ENCODE measurements around the gene SLC20A1. TPM values are rescaled to one million over a fixed set of nuclear protein-coding genes. Genes with fewer than 3 reads are reported as not detected.

Gene SLC20A1, protein sequence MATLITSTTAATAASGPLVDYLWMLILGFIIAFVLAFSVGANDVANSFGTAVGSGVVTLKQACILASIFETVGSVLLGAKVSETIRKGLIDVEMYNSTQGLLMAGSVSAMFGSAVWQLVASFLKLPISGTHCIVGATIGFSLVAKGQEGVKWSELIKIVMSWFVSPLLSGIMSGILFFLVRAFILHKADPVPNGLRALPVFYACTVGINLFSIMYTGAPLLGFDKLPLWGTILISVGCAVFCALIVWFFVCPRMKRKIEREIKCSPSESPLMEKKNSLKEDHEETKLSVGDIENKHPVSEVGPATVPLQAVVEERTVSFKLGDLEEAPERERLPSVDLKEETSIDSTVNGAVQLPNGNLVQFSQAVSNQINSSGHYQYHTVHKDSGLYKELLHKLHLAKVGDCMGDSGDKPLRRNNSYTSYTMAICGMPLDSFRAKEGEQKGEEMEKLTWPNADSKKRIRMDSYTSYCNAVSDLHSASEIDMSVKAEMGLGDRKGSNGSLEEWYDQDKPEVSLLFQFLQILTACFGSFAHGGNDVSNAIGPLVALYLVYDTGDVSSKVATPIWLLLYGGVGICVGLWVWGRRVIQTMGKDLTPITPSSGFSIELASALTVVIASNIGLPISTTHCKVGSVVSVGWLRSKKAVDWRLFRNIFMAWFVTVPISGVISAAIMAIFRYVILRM
- 66.0 and 96.3 TPM in 2 replicates for total RNA-seq

DNA sequence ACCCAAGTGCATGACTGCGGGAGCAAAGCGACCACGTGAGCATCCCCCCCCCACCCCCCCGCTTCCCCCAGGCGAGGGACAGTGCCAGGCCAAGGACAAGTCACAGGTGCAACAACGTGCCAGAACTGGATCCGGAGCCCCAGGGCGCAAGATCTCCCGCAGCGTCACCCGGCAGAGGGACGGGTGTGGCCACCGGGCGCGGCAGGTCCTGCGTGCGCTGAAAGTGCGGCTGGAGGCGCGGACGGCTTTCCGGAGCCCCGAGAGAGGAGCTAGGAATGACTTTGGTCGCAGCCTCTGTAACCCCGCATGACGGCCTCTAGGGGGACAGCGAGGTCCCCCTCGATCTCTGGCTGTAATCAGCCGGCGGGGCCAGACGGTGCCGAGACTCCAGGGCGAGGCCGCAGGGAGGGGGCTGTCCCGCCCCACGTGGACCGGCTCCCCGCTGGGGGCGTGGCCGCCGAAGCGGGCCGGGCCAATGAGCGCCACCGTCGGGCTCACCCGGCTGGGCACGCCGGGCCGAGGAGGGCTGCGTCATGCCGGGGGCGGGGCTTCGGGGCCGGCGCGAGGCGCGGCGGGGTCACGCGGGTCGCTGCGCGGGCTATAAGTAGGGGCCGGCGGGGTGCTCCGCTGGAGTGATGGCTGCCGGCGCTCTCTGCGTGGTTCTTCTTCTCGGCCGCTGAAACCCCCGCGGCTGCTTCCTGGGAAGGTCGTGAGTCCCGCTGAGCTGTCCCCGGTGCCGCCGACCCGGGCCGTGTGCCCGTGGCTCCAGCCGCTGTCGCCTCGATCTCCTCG lies at the start of gene SLC20A1:
SLC20A1 (plus strand) TSS at position 630 of the 792 bp plus-strand sequence. CDS start 890 bp downstream, outside the sequence.
- peak within 1 kb of the TSS; percentile 94 for H3K4me3 ChIP-seq (ENCODE audit: low read depth, low read length)
- peak; percentile 92 for DNase-seq (ENCODE audit: low read depth)
- TF ChIP-seq, protein P1, sequence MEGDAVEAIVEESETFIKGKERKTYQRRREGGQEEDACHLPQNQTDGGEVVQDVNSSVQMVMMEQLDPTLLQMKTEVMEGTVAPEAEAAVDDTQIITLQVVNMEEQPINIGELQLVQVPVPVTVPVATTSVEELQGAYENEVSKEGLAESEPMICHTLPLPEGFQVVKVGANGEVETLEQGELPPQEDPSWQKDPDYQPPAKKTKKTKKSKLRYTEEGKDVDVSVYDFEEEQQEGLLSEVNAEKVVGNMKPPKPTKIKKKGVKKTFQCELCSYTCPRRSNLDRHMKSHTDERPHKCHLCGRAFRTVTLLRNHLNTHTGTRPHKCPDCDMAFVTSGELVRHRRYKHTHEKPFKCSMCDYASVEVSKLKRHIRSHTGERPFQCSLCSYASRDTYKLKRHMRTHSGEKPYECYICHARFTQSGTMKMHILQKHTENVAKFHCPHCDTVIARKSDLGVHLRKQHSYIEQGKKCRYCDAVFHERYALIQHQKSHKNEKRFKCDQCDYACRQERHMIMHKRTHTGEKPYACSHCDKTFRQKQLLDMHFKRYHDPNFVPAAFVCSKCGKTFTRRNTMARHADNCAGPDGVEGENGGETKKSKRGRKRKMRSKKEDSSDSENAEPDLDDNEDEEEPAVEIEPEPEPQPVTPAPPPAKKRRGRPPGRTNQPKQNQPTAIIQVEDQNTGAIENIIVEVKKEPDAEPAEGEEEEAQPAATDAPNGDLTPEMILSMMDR (IDR thresholded peaks at IDR 0.05; ENCODE audit: insufficient read depth, low read depth, low read length) = peak; percentile 33

DNA sequence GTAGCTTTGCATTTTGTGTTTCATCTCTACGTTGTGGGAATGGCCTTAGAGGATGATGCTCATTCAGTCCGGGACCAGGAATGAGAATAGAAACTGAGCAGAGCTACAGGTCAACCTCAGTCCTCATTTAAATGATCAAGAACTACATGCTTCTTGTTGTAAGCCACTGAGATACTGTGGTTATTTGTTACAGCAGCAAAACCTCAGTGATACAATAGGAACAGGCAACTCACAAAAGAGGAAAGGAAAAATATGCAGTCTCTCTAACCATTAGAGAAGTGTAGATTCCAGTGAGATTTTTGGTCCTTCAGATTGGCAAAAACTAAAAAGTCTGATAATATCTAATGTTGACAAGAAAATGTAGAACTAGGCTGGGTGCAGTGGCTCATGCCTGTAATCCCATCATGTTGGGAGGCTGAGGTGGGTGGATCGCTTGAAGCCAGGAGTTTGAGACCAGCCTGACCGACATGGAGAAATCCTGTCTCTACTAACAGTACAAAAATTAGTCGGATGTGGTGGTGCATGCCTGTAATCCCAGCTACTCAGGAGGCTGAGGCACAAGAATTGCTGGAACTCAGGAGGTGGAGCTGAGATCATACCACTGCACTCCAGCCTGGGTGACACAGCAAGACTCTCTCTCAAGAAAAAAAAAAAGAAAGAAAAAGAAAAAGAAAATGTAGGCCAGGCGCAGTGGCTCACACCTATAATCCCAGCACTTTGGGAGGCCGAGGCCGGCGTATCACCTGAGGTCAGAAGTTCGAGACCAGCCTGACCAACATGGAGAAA lies 48.0 kb upstream of the SLC20A1 start:
- no peak overlapping the region for H3K4me3 ChIP-seq (ENCODE audit: low read depth, low read length)
- TF ChIP-seq, protein P1 (IDR thresholded peaks at IDR 0.05; ENCODE audit: insufficient read depth, low read depth, low read length) = no peak
- DNase-seq (ENCODE audit: low read depth) = no peak

DNA sequence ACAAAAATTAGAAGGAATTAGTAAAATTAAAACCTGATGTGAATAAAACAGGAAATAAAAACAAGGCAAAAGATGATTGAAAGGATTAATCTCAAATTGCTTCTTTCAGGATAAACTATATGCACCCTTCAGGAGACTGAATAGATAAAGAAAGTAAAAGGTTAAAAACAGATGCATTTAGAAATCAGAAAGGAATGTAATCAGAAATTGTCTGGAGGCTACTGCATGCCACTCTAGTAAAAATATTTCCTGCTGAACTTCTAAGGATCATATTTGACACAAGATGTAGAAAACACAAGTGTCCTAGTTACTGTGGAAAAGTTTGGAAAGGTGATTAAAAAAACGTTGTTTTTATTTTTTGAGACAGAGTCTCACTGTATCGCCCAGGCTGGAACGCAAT lies 45.1 kb upstream of the SLC20A1 start:
- TF ChIP-seq, protein P1 (IDR thresholded peaks at IDR 0.05; ENCODE audit: insufficient read depth, low read depth, low read length) = no peak
- no peak overlapping the region for H3K4me3 ChIP-seq (ENCODE audit: low read depth, low read length)
- no peak for DNase-seq (ENCODE audit: low read depth)

DNA sequence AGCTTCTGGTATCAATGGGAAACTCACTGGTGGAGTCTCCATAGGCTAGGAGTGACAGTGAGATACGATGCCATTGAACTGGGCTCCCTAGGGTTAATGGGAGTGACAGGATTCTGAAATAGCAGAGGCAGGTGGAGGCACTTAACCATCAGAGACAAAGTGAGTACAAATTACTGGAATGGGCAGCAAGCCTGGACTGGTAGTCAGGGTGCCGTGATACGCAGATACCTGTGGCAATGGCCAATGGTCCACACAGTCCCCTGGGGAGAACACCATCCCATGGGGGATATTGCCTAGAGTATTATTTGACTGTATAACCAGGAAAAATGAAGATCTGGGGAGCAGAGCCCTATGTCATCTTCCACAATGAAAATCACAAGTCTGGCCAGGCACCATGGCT lies 44.0 kb upstream of the SLC20A1 start:
- H3K4me3 ChIP-seq (ENCODE audit: low read depth, low read length) = no peak overlapping the region
- TF ChIP-seq, protein P1 (IDR thresholded peaks at IDR 0.05; ENCODE audit: insufficient read depth, low read depth, low read length) = no peak
- no peak for DNase-seq (ENCODE audit: low read depth)

DNA sequence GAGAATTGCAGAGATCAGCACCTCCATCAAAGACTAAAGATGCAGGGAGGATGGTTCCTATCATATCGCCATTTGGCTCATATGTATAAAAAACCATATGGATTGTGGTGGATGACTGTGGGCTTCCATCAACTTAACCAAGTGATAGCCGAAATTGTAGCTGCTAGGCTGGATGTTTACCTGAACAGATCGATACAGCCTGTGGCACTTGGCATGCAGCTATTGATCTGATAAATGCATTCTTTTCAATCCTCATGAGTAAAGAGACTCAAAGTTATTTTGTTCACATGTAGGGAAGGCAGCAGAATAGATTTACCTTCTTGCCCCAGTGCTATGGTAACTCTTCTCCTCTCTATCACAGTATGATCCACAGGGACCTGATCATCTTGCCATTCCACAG lies 42.8 kb upstream of the SLC20A1 start:
- TF ChIP-seq, protein P1 (IDR thresholded peaks at IDR 0.05; ENCODE audit: insufficient read depth, low read depth, low read length) = no peak
- H3K4me3 ChIP-seq (ENCODE audit: low read depth, low read length) = no peak overlapping the region
- DNase-seq (ENCODE audit: low read depth) = no peak

DNA sequence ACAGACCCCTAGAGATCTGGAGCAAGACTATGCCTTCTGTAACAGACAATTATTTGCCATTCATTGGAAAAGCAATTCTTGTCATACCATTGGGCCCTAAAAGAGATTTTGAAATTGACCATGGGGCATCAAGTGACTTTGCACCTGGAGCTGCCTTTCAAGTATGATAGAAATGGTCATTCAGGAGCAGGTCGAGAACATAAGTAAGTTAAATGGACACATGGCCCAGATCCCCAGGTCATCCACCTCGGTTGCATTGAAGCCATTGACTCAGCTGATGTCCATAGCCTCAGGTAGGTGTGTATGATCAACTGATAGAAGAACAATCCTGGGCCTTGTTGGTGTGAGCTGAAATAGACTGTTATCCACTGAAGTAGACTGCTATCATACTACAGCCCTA lies 42.0 kb upstream of the SLC20A1 start:
- DNase-seq (ENCODE audit: low read depth) = no peak
- TF ChIP-seq, protein P1 (IDR thresholded peaks at IDR 0.05; ENCODE audit: insufficient read depth, low read depth, low read length) = no peak
- H3K4me3 ChIP-seq (ENCODE audit: low read depth, low read length) = no peak overlapping the region
